Keratinocyte (primary cell): ENCODE measurements around the gene IFT122. TPM values are rescaled to one million over a fixed set of nuclear protein-coding genes. Genes with fewer than 3 reads are reported as not detected.

ENCODE experiments used
- DNase-seq: peaks from one replicate; pipeline ENCODE4 v3.0.0-alpha.2; 2011; ENCODE audit warnings: low read depth, missing footprints, low spot score
- FAIRE-seq: peaks from 2 replicates; lab custom pipeline; 2011; peaks lifted over from hg19 to GRCh38; lab: Jason Lieb, UNC
- H2AFZ ChIP-seq: 2 replicates; pipeline ENCODE4 v1.6.0; 2012; ENCODE audit warnings: low read length, control low read depth, inconsistent platforms; ENCODE audit not compliant: control insufficient read depth
- H3K27ac ChIP-seq: 2 replicates; pipeline ENCODE4 v1.5.1; 2011; ENCODE audit warnings: low read length; ENCODE audit not compliant: control insufficient read depth, insufficient read depth
- H3K27me3 ChIP-seq: 3 replicates; pipeline ENCODE4 v1.6.0; 2011; ENCODE audit warnings: low read length; ENCODE audit not compliant: control insufficient read depth, insufficient read depth; ENCODE audit errors: extremely low read depth
- H3K36me3 ChIP-seq, 2 experiments: 2 replicates in 1 of 2; 3 replicates in 1 of 2; pipeline ENCODE4 v1.5.1; 2011; ENCODE audit warnings: low read length in 2 of 2, mild to moderate bottlenecking in 1 of 2; ENCODE audit not compliant: control insufficient read depth in 2 of 2, insufficient read depth in 2 of 2; ENCODE audit errors: extremely low read depth in 1 of 2
- H3K4me1 ChIP-seq: 3 replicates; pipeline ENCODE4 v1.5.1; 2011; ENCODE audit warnings: low read length; ENCODE audit not compliant: control insufficient read depth, insufficient read depth; ENCODE audit errors: extremely low read depth
- H3K4me2 ChIP-seq: 3 replicates; pipeline ENCODE4 v1.6.0; 2011; ENCODE audit warnings: low read depth, low read length; ENCODE audit not compliant: control insufficient read depth, insufficient read depth; ENCODE audit errors: extremely low read depth
- H3K4me3 ChIP-seq, 3 experiments: fragments of 200-600 bp in 1 of 3; sonication (generic) in 1 of 3; 2 replicates in 2 of 3; 3 replicates in 1 of 3; pipeline ENCODE4 v1.5.1; 2011 to 2016; ENCODE audit warnings: low read length in 3 of 3, mild to moderate bottlenecking in 3 of 3, control low read depth in 2 of 3, inconsistent platforms in 1 of 3, low read depth in 1 of 3, mixed read lengths in 1 of 3, mixed run types in 1 of 3, moderate library complexity in 1 of 3; ENCODE audit not compliant: control insufficient read depth in 2 of 3, insufficient read depth in 2 of 3; ENCODE audit errors: extremely low read depth in 1 of 3
- H3K79me2 ChIP-seq: 2 replicates; pipeline ENCODE4 v1.6.0; 2012; ENCODE audit warnings: low read length; ENCODE audit not compliant: control insufficient read depth, insufficient read depth
- H3K9ac ChIP-seq: 3 replicates; pipeline ENCODE4 v1.6.0; 2011; ENCODE audit warnings: low read length; ENCODE audit not compliant: control insufficient read depth, insufficient read depth; ENCODE audit errors: extremely low read depth
- H3K9me1 ChIP-seq: 3 replicates; pipeline ENCODE4 v1.6.0; 2011; ENCODE audit warnings: low read length; ENCODE audit not compliant: control insufficient read depth, insufficient read depth; ENCODE audit errors: extremely low read depth
- H3K9me3 ChIP-seq: 2 replicates; pipeline ENCODE4 v1.5.1; 2012; ENCODE audit warnings: low read depth, low read length; ENCODE audit not compliant: control insufficient read depth
- H4K20me1 ChIP-seq: 3 replicates; pipeline ENCODE4 v1.6.0; 2011; ENCODE audit warnings: low read length; ENCODE audit not compliant: control insufficient read depth, insufficient read depth; ENCODE audit errors: extremely low read depth
- EZH2 ChIP-seq: IDR thresholded peaks from one replicate; pipeline ENCODE4 v1.6.1; 2012; ENCODE audit warnings: inconsistent platforms, mild to moderate bottlenecking, low read length, moderate library complexity
- dilution Hi-C: fragments of 300-500 bp; cut with MboI; formaldehyde crosslinking; loops from one replicate; pipeline ENCODE4 v1.7.0; 2020; ENCODE audit warnings: low sequenced_read_pairs; ENCODE audit not compliant: extremely low pct_ligation_motif_present
- polyA plus RNA-seq, 5 experiments: library from polyadenylated mRNA; depleted of rRNA in 3 of 5; stranded (reverse) in 3 of 5; stranded (forward) in 1 of 5; unstranded in 1 of 5; fragments of >200 nt; gene quantifications; 1 replicate in 1 of 5; 2 replicates in 3 of 5; 3 replicates in 1 of 5; pipeline versions ENCODE4 v1.2.1 to v1.2.3, GENCODE V29; 2011 to 2012; ENCODE audit warnings: missing spikeins in 2 of 5, low read depth in 1 of 5, low replicate concordance in 1 of 5
- TF ChIP-seq, protein P1 (sequence below), 3 experiments: IDR thresholded peaks in 1 of 3; conservative IDR thresholded peaks in 1 of 3; optimal IDR thresholded peaks in 1 of 3; 2 replicates in 2 of 3; 3 replicates in 1 of 3; pipeline versions ENCODE3 to v1.5.1; 2011; ENCODE audit warnings: low read length in 3 of 3, mild to moderate bottlenecking in 3 of 3, moderate library complexity in 2 of 3, control low read depth in 1 of 3, inconsistent platforms in 1 of 3; ENCODE audit not compliant: insufficient read depth in 2 of 3; ENCODE audit errors: extremely low read depth in 1 of 3

Gene IFT122
- polyA plus RNA-seq, 1 donor (not counting 4 experiments of a cell fraction or from before 2014, with no cell fraction given): 7.1 TPM

DNA sequence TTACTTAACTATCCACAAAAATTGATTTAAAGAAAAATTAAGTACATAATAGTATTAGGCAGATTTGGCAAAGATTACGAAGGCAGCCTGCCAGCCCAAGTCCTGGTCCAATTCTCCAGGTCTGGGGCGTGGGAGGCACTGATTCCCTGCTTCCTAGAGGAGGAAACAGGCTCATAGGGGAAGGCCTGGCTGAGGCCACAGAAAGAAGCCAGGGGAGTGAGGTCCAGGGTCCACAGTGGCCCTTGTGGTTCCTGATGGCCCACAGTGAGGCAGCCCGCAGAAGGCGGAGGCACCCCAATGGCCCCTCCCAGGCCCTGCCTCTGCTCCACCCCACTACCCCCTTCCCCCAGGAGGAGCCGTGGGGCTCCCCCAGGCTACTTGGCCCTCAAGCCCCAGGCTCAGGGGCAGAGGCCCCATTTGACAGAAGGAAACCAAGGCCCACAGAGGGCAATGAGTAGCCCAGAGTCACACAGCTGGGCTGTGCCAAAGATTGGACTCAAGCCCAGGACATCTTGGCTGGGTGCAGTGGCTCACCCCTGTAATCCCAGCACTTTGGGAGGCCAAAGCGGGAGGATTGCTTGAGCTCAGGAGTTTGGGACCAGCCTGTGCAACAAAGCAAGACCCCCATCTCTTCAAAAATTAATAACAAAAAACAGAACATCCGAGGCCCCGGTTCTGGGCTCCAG, 124.0 kb downstream of the IFT122 start:
- FAIRE-seq: no peak
- Histone ChIP-seq H3K9me3 (no peaks in the 10 kb centered on the region), H3K4me3 (no peak overlapping the region), H2AFZ (no peak overlapping the region), H3K9ac (no peak overlapping the region), H3K27ac (no peak overlapping the region), H3K36me3 (no peaks in the 10 kb centered on the region), H3K9me1 (no peaks in the 10 kb centered on the region), H3K4me2 (no peak overlapping the region), H3K4me1 (no peaks in the 10 kb centered on the region), H3K79me2 (no peaks in the 10 kb centered on the region), H4K20me1 (no peaks in the 10 kb centered on the region), H3K27me3 (no peaks in the 10 kb centered on the region)
- TF ChIP-seq, protein P1, sequence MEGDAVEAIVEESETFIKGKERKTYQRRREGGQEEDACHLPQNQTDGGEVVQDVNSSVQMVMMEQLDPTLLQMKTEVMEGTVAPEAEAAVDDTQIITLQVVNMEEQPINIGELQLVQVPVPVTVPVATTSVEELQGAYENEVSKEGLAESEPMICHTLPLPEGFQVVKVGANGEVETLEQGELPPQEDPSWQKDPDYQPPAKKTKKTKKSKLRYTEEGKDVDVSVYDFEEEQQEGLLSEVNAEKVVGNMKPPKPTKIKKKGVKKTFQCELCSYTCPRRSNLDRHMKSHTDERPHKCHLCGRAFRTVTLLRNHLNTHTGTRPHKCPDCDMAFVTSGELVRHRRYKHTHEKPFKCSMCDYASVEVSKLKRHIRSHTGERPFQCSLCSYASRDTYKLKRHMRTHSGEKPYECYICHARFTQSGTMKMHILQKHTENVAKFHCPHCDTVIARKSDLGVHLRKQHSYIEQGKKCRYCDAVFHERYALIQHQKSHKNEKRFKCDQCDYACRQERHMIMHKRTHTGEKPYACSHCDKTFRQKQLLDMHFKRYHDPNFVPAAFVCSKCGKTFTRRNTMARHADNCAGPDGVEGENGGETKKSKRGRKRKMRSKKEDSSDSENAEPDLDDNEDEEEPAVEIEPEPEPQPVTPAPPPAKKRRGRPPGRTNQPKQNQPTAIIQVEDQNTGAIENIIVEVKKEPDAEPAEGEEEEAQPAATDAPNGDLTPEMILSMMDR (optimal IDR thresholded peaks at IDR 0.05 in 1 of 3, IDR thresholded peaks at IDR 0.05 in 1 of 3, conservative IDR thresholded peaks at IDR 0.05 in 1 of 3; ENCODE audit: extremely low read depth in 1 of 3, insufficient read depth in 2 of 3, low read length in 3 of 3): no peak
- no peak for TF ChIP-seq EZH2
- dilution Hi-C loops: no loop called here
- DNase-seq: no peak

GRCh38 chr3:129564981-129565644, 125.1 kb downstream of the IFT122 start:
- Histone ChIP-seq H3K9ac (no peak overlapping the region), H3K4me2 (no peak overlapping the region), H3K79me2 (no peaks in the 10 kb centered on the region), H3K27ac (no peak overlapping the region), H3K9me3 (no peaks in the 10 kb centered on the region), H3K9me1 (no peaks in the 10 kb centered on the region), H3K4me1 (no peaks in the 10 kb centered on the region), H3K4me3 (no peak overlapping the region), H3K36me3 (no peaks in the 10 kb centered on the region), H3K27me3 (peaks cover 6% of the 10 kb centered on the region), H2AFZ (no peak overlapping the region), H4K20me1 (no peaks in the 10 kb centered on the region)
- FAIRE-seq: no peak
- TF ChIP-seq, protein P1 (optimal IDR thresholded peaks at IDR 0.05 in 1 of 3, IDR thresholded peaks at IDR 0.05 in 1 of 3, conservative IDR thresholded peaks at IDR 0.05 in 1 of 3; ENCODE audit: extremely low read depth in 1 of 3, insufficient read depth in 2 of 3, low read length in 3 of 3): no peak
- TF ChIP-seq EZH2: no peak
- DNase-seq: no peak
- dilution Hi-C loops: no loop called here
